Measurements from ENCODE around the gene IRF9.

- TF ChIP-seq CTCF (IDR thresholded peaks at IDR 0.05) = no peak
- TF ChIP-seq POLR2A (IDR thresholded peaks at IDR 0.05) = no peak
These were observed 43.4 kb downstream of the IRF9 start for GRCh38 chr14:24204163-24205146.

Data from sigmoid colon (tissue), 3 donors.